ENCODE data around the gene POC1B. TPM values are rescaled to one million over a fixed set of nuclear protein-coding genes. Genes with fewer than 3 reads are reported as not detected.

Gene POC1B
- total and polyA plus RNA-seq, 2 donors (not counting 3 experiments of a cell fraction or from before 2014, with no cell fraction given): 7.1 to 18.2 TPM

GRCh38 chr12:89454080-89454848 lies 71.6 kb downstream of the POC1B start:
- BruUV-seq (replicated peaks): no TSS peak
- no peaks in the 10 kb centered on the region for H4K20me1 ChIP-seq (replicated peaks; ENCODE audit: control insufficient read depth, extremely low read depth, insufficient read depth, low read length)
- peak overlapping the region; percentile 81 for H3K27ac ChIP-seq (ENCODE audit: insufficient read depth, low read depth, low read length)
- no peaks in the 10 kb centered on the region for H3K9me3 ChIP-seq (replicated peaks; ENCODE audit: control insufficient read depth, insufficient read depth, low read length)
- DNase-seq (ENCODE audit: low read depth, low spot score) (peak; percentile 47), FAIRE-seq (no peak)
- peak overlapping the region; percentile 30 for H2AFZ ChIP-seq (ENCODE audit: low read depth, low read length)
- CTCF ChIA-PET: interaction anchor here (5.0 kb wide), 1 partner anchor 101 kb away, joined by 34 read pairs; the partner anchor contains the start of gene DUSP6
- dilution Hi-C loops (cut with MboI; ENCODE audit: extremely low pct_ligation_motif_present, low sequenced_read_pairs) (loop anchor here (25.0 kb wide), 2 partner anchors 117 to 417 kb away; no protein-coding TSS in a partner anchor), intact Hi-C loops (cut with micrococcal nuclease) (no loop called here)
- POLR2A ChIA-PET: interaction anchor here (1.3 kb wide), 1 partner anchor 108 kb away, joined by 3 read pairs; no protein-coding TSS in a partner anchor
- peak overlapping the region; percentile 48 for H3K4me2 ChIP-seq (ENCODE audit: insufficient read depth, low read length)
- no peaks in the 10 kb centered on the region for H3K9me1 ChIP-seq (replicated peaks; ENCODE audit: control insufficient read depth, extremely low read depth, insufficient read depth, low read length)
- no peaks in the 10 kb centered on the region for H3K27me3 ChIP-seq (ENCODE audit: control insufficient read depth in 2 of 2, insufficient read depth in 2 of 2, low read length in 2 of 2)
- no peak overlapping the region for H3K4me3 ChIP-seq (replicated peaks in 1 of 3; ENCODE audit: insufficient read depth in 1 of 3, low read depth in 1 of 3, low read length in 3 of 3)
- peak; percentile 61 for TF ChIP-seq GATA2 (IDR thresholded peaks at IDR 0.05; ENCODE audit: insufficient read depth, insufficient read length, low read depth, low read length)
- no peak for TF ChIP-seq POLR2A (IDR thresholded peaks at IDR 0.05; ENCODE audit: low read depth, low read length)
- peak overlapping the region; percentile 64 for H3K9ac ChIP-seq (replicated peaks; ENCODE audit: extremely low read depth, insufficient read depth, low read length)
- no peaks in the 10 kb centered on the region for H3K79me2 ChIP-seq (ENCODE audit: control insufficient read depth, insufficient read depth, low read length)
- H3K4me1 ChIP-seq (ENCODE audit: control insufficient read depth, extremely low read depth, insufficient read depth, low read length): peaks cover 54% of the 10 kb centered on the region
- no peaks in the 10 kb centered on the region for H3K36me3 ChIP-seq (ENCODE audit: control insufficient read depth in 2 of 2, extremely low read depth in 1 of 2, insufficient read depth in 2 of 2, low read length in 2 of 2)

- Histone ChIP-seq H4K20me1 (replicated peaks; ENCODE audit: control insufficient read depth, extremely low read depth, insufficient read depth, low read length) (no peaks in the 10 kb centered on the region), H3K9ac (replicated peaks; ENCODE audit: extremely low read depth, insufficient read depth, low read length) (peak overlapping the region; percentile 64), H3K36me3 (ENCODE audit: control insufficient read depth in 2 of 2, extremely low read depth in 1 of 2, insufficient read depth in 2 of 2, low read length in 2 of 2) (no peaks in the 10 kb centered on the region), H3K9me1 (replicated peaks; ENCODE audit: control insufficient read depth, extremely low read depth, insufficient read depth, low read length) (no peaks in the 10 kb centered on the region), H3K27ac (ENCODE audit: insufficient read depth, low read depth, low read length) (peak overlapping the region; percentile 81), H3K4me1 (ENCODE audit: control insufficient read depth, extremely low read depth, insufficient read depth, low read length) (peaks cover 53% of the 10 kb centered on the region), H3K4me2 (ENCODE audit: insufficient read depth, low read length) (peak overlapping the region; percentile 59), H3K79me2 (ENCODE audit: control insufficient read depth, insufficient read depth, low read length) (no peaks in the 10 kb centered on the region), H3K4me3 (replicated peaks in 1 of 3; ENCODE audit: insufficient read depth in 1 of 3, low read depth in 1 of 3, low read length in 3 of 3) (no peak overlapping the region), H3K27me3 (ENCODE audit: control insufficient read depth in 2 of 2, insufficient read depth in 2 of 2, low read length in 2 of 2) (no peaks in the 10 kb centered on the region), H2AFZ (ENCODE audit: low read depth, low read length) (peak overlapping the region; percentile 8), H3K9me3 (replicated peaks; ENCODE audit: control insufficient read depth, insufficient read depth, low read length) (no peaks in the 10 kb centered on the region)
- FAIRE-seq (peak; percentile 31), DNase-seq (ENCODE audit: low read depth, low spot score) (peak; percentile 85)
- dilution Hi-C loops (cut with MboI; ENCODE audit: extremely low pct_ligation_motif_present, low sequenced_read_pairs): loop anchor here (25.0 kb wide), 2 partner anchors 116 to 416 kb away; no protein-coding TSS in a partner anchor
- TF ChIP-seq MAX (IDR thresholded peaks at IDR 0.05; ENCODE audit: insufficient read depth, insufficient read length) (no peak), CTCF (IDR thresholded peaks at IDR 0.05; ENCODE audit: extremely low read depth in 1 of 2, insufficient read depth in 1 of 2, low read depth in 1 of 2, low read length in 2 of 2) (no peak), JUN (IDR thresholded peaks at IDR 0.05; ENCODE audit: borderline replicate concordance, insufficient read depth, insufficient read length, low read depth) (no peak), MYC (IDR thresholded peaks at IDR 0.05; ENCODE audit: low read depth, low read length) (no peak), EZH2 (IDR thresholded peaks at IDR 0.05; ENCODE audit: borderline replicate concordance, low read depth, low read length, severe bottlenecking) (no peak)
- intact Hi-C loops (cut with micrococcal nuclease): loop anchor here (2.0 kb wide), 1 partner anchor 291 kb away; no protein-coding TSS in a partner anchor
- TSS peak; percentile 46 for BruUV-seq (replicated peaks)
- CTCF ChIA-PET: interaction anchor here (5.0 kb wide), 1 partner anchor 100 kb away, joined by 34 read pairs; the partner anchor contains the start of gene DUSP6
- POLR2A ChIA-PET: no interaction called here
Observed at GRCh38 chr12:89453121-89453978, 72.5 kb downstream of the POC1B start.

All from endothelial cell of umbilical vein (primary cell).